HEK293 (cell line): ENCODE results near the gene CCSER1.

ENCODE experiments used
- CTCF ChIA-PET: fragments of 350-600 bp; formaldehyde crosslinking; extraction: SDS; loops from one replicate; lab custom pipeline; 2021; ENCODE audit warnings: antibody characterized with exemption; lab: Yijun Ruan, JAX
- POLR2A ChIA-PET: fragments of 300-600 bp; formaldehyde crosslinking; extraction: SDS; loops from one replicate; lab custom pipeline; 2020; ENCODE audit warnings: antibody characterized with exemption, inconsistent platforms; lab: Yijun Ruan, JAX
- H3K27ac ChIP-seq: fragments of 200-500 bp; sonication (Bioruptor generic); 2 replicates; pipeline ENCODE4 v1.5.1; 2014; ENCODE audit warnings: low read depth, low read length, control low read depth, inconsistent platforms; ENCODE audit errors: extremely low read depth
- H3K36me3 ChIP-seq, 2 experiments: fragments of 200-500 bp in 1 of 2; sonication (Bioruptor generic) in 1 of 2; 1 replicate in 1 of 2; 2 replicates in 1 of 2; pipeline ENCODE4 v1.5.1; 2014 to 2017; ENCODE audit warnings: inconsistent platforms in 2 of 2, low read length in 2 of 2; ENCODE audit not compliant: control insufficient read depth in 2 of 2, insufficient read depth in 1 of 2
- H3K4me1 ChIP-seq: fragments of 200-500 bp; sonication (Bioruptor generic); 2 replicates; pipeline ENCODE4 v1.5.1; 2014; ENCODE audit warnings: mild to moderate bottlenecking, low read length, inconsistent platforms; ENCODE audit not compliant: control insufficient read depth, insufficient read depth
- H3K4me3 ChIP-seq: 2 replicates; pipeline ENCODE4 v1.5.1; 2011; ENCODE audit warnings: low read depth, mild to moderate bottlenecking, control low read depth, low read length, moderate library complexity
- H3K9me3 ChIP-seq: fragments of 200-500 bp; sonication (Bioruptor generic); 2 replicates; pipeline ENCODE4 v1.5.1; 2014; ENCODE audit warnings: low read depth, low read length, inconsistent platforms; ENCODE audit not compliant: control insufficient read depth, insufficient read depth
- INSM2 ChIP-seq: fragments of 450-650 bp; formaldehyde crosslinking; IDR thresholded peaks from 2 replicates; pipeline ENCODE4 v1.5.1; 2016; ENCODE audit warnings: missing biosample characterization, missing genetic modification characterization
- TCF7L2 ChIP-seq: IDR thresholded peaks from 2 replicates; pipeline ENCODE4 v1.6.1; 2011; ENCODE audit warnings: low read depth, mild to moderate bottlenecking, inconsistent platforms, low read length, moderate library complexity, borderline replicate concordance
- ZBTB1 ChIP-seq: fragments of 450-650 bp; formaldehyde crosslinking; IDR thresholded peaks from 2 replicates; pipeline ENCODE4 v1.5.1; 2016; ENCODE audit warnings: missing biosample characterization, missing genetic modification characterization
- ZBTB17 ChIP-seq: fragments of 450-650 bp; formaldehyde crosslinking; IDR thresholded peaks from 2 replicates; pipeline ENCODE4 v1.5.1; 2016; ENCODE audit warnings: missing biosample characterization, missing genetic modification characterization
- ZBTB7A ChIP-seq: fragments of 450-650 bp; formaldehyde crosslinking; IDR thresholded peaks from 2 replicates; pipeline ENCODE4 v1.5.1; 2016; ENCODE audit warnings: low read depth, missing biosample characterization, missing genetic modification characterization
- ZIC2 ChIP-seq: fragments of 450-650 bp; formaldehyde crosslinking; IDR thresholded peaks from 2 replicates; pipeline ENCODE4 v1.5.1; 2016; ENCODE audit warnings: missing biosample characterization, missing genetic modification characterization
- ZNF121 ChIP-seq: fragments of 450-650 bp; formaldehyde crosslinking; IDR thresholded peaks from 2 replicates; pipeline ENCODE4 v1.5.1; 2016; ENCODE audit warnings: missing biosample characterization, missing genetic modification characterization
- ZNF19 ChIP-seq: fragments of 450-650 bp; formaldehyde crosslinking; IDR thresholded peaks from 2 replicates; pipeline ENCODE4; 2016; ENCODE audit warnings: missing biosample characterization, missing genetic modification characterization, low read depth
- ZNF223 ChIP-seq: fragments of 450-650 bp; formaldehyde crosslinking; IDR thresholded peaks from 2 replicates; pipeline ENCODE4 v1.5.1; 2016; ENCODE audit warnings: missing biosample characterization, missing genetic modification characterization
- ZNF239 ChIP-seq: fragments of 450-650 bp; formaldehyde crosslinking; IDR thresholded peaks from 2 replicates; pipeline ENCODE4 v1.5.1; 2016; ENCODE audit warnings: missing biosample characterization, missing genetic modification characterization
- ZNF449 ChIP-seq: fragments of 450-650 bp; formaldehyde crosslinking; IDR thresholded peaks from 2 replicates; pipeline ENCODE4 v1.5.1; 2017; ENCODE audit warnings: missing biosample characterization, mild to moderate bottlenecking, missing genetic modification characterization, moderate library complexity
- ZNF571 ChIP-seq: fragments of 450-650 bp; formaldehyde crosslinking; IDR thresholded peaks from 2 replicates; pipeline ENCODE4 v1.5.0; 2017; ENCODE audit warnings: missing biosample characterization, missing genetic modification characterization
- ZNF596 ChIP-seq: fragments of 450-650 bp; IDR thresholded peaks from 2 replicates; pipeline ENCODE4 v1.5.0; 2018; ENCODE audit warnings: missing biosample characterization, mild to moderate bottlenecking, missing genetic modification characterization, moderate library complexity
- ZNF660 ChIP-seq: fragments of 450-650 bp; IDR thresholded peaks from 2 replicates; pipeline ENCODE4 v1.5.1; 2018; ENCODE audit warnings: missing biosample characterization, mild to moderate bottlenecking, missing genetic modification characterization
- ZNF777 ChIP-seq: fragments of 450-650 bp; formaldehyde crosslinking; IDR thresholded peaks from 2 replicates; pipeline ENCODE4 v1.5.1; 2017; ENCODE audit warnings: missing biosample characterization, missing genetic modification characterization, borderline replicate concordance
- TF ChIP-seq, protein P1 (sequence below): fragments of 450-650 bp; formaldehyde crosslinking; IDR thresholded peaks from 2 replicates; pipeline ENCODE4 v1.5.1; 2016; ENCODE audit warnings: missing biosample characterization, missing genetic modification characterization

CCSER1 gene

DNA sequence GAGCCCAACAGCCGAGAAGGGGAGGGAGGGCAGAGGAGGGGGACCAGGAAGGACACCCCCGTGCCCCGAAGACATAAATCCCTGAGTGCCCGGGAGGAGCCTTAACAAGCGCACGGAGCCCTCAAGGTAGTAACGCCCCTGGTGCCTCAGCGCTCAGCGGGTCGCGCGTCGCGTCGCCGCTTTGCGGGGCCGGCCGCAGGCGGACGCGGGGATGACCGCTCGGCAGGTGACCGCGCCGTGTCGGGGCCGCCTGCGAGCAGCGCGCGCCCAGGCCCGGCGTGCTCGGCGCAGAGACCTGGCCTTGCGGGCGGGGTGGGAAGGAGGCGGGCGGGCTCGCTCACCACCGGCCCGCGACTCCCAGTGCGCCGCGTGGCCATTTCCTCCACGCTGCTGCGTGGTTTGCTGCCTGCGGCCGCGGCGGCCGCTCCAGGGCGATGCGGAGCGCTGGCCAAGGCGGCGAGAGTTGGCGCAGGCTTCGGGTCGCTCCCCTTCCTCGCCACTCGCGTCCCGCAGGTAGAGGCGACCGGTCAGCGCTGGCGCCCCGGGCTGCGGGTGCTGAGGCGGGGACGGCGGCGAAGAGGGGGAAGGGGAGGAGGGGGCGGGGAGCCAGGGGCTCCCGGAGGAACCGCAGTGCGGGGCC is 632 bp downstream of the CCSER1 start:
- H3K27ac ChIP-seq = peak overlapping the region; percentile 81
- no peaks in the 10 kb centered on the region for H3K36me3 ChIP-seq
- H3K9me3 ChIP-seq = no peaks in the 10 kb centered on the region
- POLR2A ChIA-PET = no interaction called here
- CTCF ChIA-PET = interaction anchor here (0.7 kb wide), 1 partner anchor 912 kb away, joined by 3 read pairs; no protein-coding TSS in a partner anchor
- TF ChIP-seq ZNF19 (tag by site-specific recombination) (no peak), ZNF449 (no peak), ZNF777 (tag by site-specific recombination) (no peak), TCF7L2 (no peak), ZIC2 (tag by site-specific recombination) (0 out of 2 replicates have a peak, but pooled peaks have one; percentile 29), ZBTB17 (tag by site-specific recombination) (0 out of 2 replicates have a peak, but pooled peaks have one; percentile 1)
- no peaks in the 10 kb centered on the region for H3K4me1 ChIP-seq
- H3K4me3 ChIP-seq = peak overlapping the region; percentile 63

- CTCF ChIA-PET = no interaction called here
- H3K9me3 ChIP-seq = no peaks in the 10 kb centered on the region
- H3K4me3 ChIP-seq = peak overlapping the region; percentile 63
- POLR2A ChIA-PET = interaction anchor here (0.6 kb wide), 1 partner anchor 78 kb away, joined by 4 read pairs; no protein-coding TSS in a partner anchor
- peak overlapping the region; percentile 81; the same call in 1 of the 2 replicates for H3K27ac ChIP-seq
- H3K4me1 ChIP-seq = no peaks in the 10 kb centered on the region
- no peaks in the 10 kb centered on the region for H3K36me3 ChIP-seq
- TF ChIP-seq INSM2 (tag by site-specific recombination) (no peak), ZNF571 (tag by site-specific recombination) (no peak), ZNF449 (no peak), ZNF121 (tag by site-specific recombination) (no peak), ZNF660 (no peak), ZNF239 (tag by site-specific recombination) (no peak), ZNF596 (tag by site-specific recombination) (no peak), ZBTB7A (no peak), ZBTB1 (tag by site-specific recombination) (no peak), ZNF223 (tag by site-specific recombination) (no peak)
- TF ChIP-seq, protein P1, sequence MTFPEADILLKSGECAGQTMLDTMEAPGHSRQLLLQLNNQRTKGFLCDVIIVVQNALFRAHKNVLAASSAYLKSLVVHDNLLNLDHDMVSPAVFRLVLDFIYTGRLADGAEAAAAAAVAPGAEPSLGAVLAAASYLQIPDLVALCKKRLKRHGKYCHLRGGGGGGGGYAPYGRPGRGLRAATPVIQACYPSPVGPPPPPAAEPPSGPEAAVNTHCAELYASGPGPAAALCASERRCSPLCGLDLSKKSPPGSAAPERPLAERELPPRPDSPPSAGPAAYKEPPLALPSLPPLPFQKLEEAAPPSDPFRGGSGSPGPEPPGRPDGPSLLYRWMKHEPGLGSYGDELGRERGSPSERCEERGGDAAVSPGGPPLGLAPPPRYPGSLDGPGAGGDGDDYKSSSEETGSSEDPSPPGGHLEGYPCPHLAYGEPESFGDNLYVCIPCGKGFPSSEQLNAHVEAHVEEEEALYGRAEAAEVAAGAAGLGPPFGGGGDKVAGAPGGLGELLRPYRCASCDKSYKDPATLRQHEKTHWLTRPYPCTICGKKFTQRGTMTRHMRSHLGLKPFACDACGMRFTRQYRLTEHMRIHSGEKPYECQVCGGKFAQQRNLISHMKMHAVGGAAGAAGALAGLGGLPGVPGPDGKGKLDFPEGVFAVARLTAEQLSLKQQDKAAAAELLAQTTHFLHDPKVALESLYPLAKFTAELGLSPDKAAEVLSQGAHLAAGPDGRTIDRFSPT (tag by site-specific recombination) = no peak
Observed at GRCh38 chr4:90128961-90129495, 1.8 kb downstream of the CCSER1 start.
